Measurements from ENCODE around the gene ZNF469. TPM values are rescaled to one million over a fixed set of nuclear protein-coding genes. Genes with fewer than 3 reads are reported as not detected.

The ZNF469 gene
- polyA plus RNA-seq, 1 donor (not counting 4 experiments of a cell fraction or from before 2014, with no cell fraction given): not detected

GRCh38 chr16:88430185-88430523 is 47.4 kb downstream of the ZNF469 start:
- no peaks in the 10 kb centered on the region for H3K36me3 ChIP-seq (ENCODE audit: control insufficient read depth in 2 of 2, extremely low read depth in 1 of 2, insufficient read depth in 2 of 2, low read length in 2 of 2)
- no peaks in the 10 kb centered on the region for H3K79me2 ChIP-seq (ENCODE audit: control insufficient read depth, insufficient read depth, low read length)
- no peak overlapping the region for H3K4me3 ChIP-seq (ENCODE audit: control insufficient read depth in 2 of 3, extremely low read depth in 1 of 3, insufficient read depth in 2 of 3, low read depth in 1 of 3, low read length in 3 of 3)
- no peak overlapping the region for H3K4me2 ChIP-seq (ENCODE audit: control insufficient read depth, extremely low read depth, insufficient read depth, low read depth, low read length)
- no peak overlapping the region for H3K27ac ChIP-seq (ENCODE audit: control insufficient read depth, insufficient read depth, low read length)
- no peaks in the 10 kb centered on the region for H4K20me1 ChIP-seq (ENCODE audit: control insufficient read depth, extremely low read depth, insufficient read depth, low read length)
- no peak for TF ChIP-seq EZH2 (IDR thresholded peaks at IDR 0.05; ENCODE audit: low read length)
- no peak for TF ChIP-seq CTCF (optimal IDR thresholded peaks at IDR 0.05 in 1 of 3, IDR thresholded peaks at IDR 0.05 in 1 of 3, conservative IDR thresholded peaks at IDR 0.05 in 1 of 3; ENCODE audit: extremely low read depth in 1 of 3, insufficient read depth in 2 of 3, low read length in 3 of 3)
- H2AFZ ChIP-seq (ENCODE audit: control insufficient read depth, low read length): no peak overlapping the region
- dilution Hi-C loops (cut with MboI; ENCODE audit: extremely low pct_ligation_motif_present, low sequenced_read_pairs): no loop called here
- no peak for FAIRE-seq
- H3K9me1 ChIP-seq (ENCODE audit: control insufficient read depth, extremely low read depth, insufficient read depth, low read length): no peaks in the 10 kb centered on the region
- peaks cover 1% of the 10 kb centered on the region for H3K4me1 ChIP-seq (ENCODE audit: control insufficient read depth, extremely low read depth, insufficient read depth, low read length)
- H3K9ac ChIP-seq (ENCODE audit: control insufficient read depth, extremely low read depth, insufficient read depth, low read length): no peak overlapping the region
- H3K27me3 ChIP-seq (ENCODE audit: control insufficient read depth, extremely low read depth, insufficient read depth, low read length): peaks cover 57% of the 10 kb centered on the region
- DNase-seq (ENCODE audit: low read depth, low spot score): no peak
- no peaks in the 10 kb centered on the region for H3K9me3 ChIP-seq (ENCODE audit: control insufficient read depth, low read depth, low read length)

- H3K9ac ChIP-seq (ENCODE audit: control insufficient read depth, extremely low read depth, insufficient read depth, low read length): no peak overlapping the region
- no peak for FAIRE-seq
- TF ChIP-seq EZH2 (IDR thresholded peaks at IDR 0.05; ENCODE audit: low read length) (peak; percentile 95), CTCF (optimal IDR thresholded peaks at IDR 0.05 in 1 of 3, IDR thresholded peaks at IDR 0.05 in 1 of 3, conservative IDR thresholded peaks at IDR 0.05 in 1 of 3; ENCODE audit: extremely low read depth in 1 of 3, insufficient read depth in 2 of 3, low read length in 3 of 3) (no peak)
- no peak for DNase-seq (ENCODE audit: low read depth, low spot score)
- no peaks in the 10 kb centered on the region for H3K36me3 ChIP-seq (ENCODE audit: control insufficient read depth in 2 of 2, extremely low read depth in 1 of 2, insufficient read depth in 2 of 2, low read length in 2 of 2)
- H2AFZ ChIP-seq (ENCODE audit: control insufficient read depth, low read length): peak overlapping the region; percentile 26
- no peaks in the 10 kb centered on the region for H3K9me1 ChIP-seq (ENCODE audit: control insufficient read depth, extremely low read depth, insufficient read depth, low read length)
- no peaks in the 10 kb centered on the region for H3K4me1 ChIP-seq (ENCODE audit: control insufficient read depth, extremely low read depth, insufficient read depth, low read length)
- H3K9me3 ChIP-seq (ENCODE audit: control insufficient read depth, low read depth, low read length): no peaks in the 10 kb centered on the region
- H3K4me3 ChIP-seq (ENCODE audit: control insufficient read depth in 2 of 3, extremely low read depth in 1 of 3, insufficient read depth in 2 of 3, low read depth in 1 of 3, low read length in 3 of 3): peak overlapping the region in 2 of 3 experiments; percentile 27 to 44
- no peaks in the 10 kb centered on the region for H4K20me1 ChIP-seq (ENCODE audit: control insufficient read depth, extremely low read depth, insufficient read depth, low read length)
- dilution Hi-C loops (cut with MboI; ENCODE audit: extremely low pct_ligation_motif_present, low sequenced_read_pairs): no loop called here
- H3K4me2 ChIP-seq (ENCODE audit: control insufficient read depth, extremely low read depth, insufficient read depth, low read depth, low read length): peak overlapping the region; percentile 37
- H3K27me3 ChIP-seq (ENCODE audit: control insufficient read depth, extremely low read depth, insufficient read depth, low read length): peaks cover 60% of the 10 kb centered on the region
- H3K27ac ChIP-seq (ENCODE audit: control insufficient read depth, insufficient read depth, low read length): no peak overlapping the region
- H3K79me2 ChIP-seq (ENCODE audit: control insufficient read depth, insufficient read depth, low read length): no peaks in the 10 kb centered on the region
Measured at GRCh38 chr16:88430524-88431446, 48.0 kb downstream of the ZNF469 start.
